GM12891 (cell line): Measurements from ENCODE around the gene KLHL6.

ENCODE experiments used
- PAX5 ChIP-seq: IDR thresholded peaks from 2 replicates; pipeline ENCODE4 v1.6.1; 2011; ENCODE audit warnings: low read length, moderate library complexity, mild to moderate bottlenecking; ENCODE audit not compliant: insufficient read depth, severe bottlenecking
- POLR2A ChIP-seq: IDR thresholded peaks from 2 replicates; pipeline ENCODE4 v1.6.1; 2011; ENCODE audit warnings: low read depth, low read length, control low read depth
- POLR2AphosphoS5 ChIP-seq: IDR thresholded peaks from 2 replicates; pipeline ENCODE4 v1.6.1; 2011; ENCODE audit warnings: low read depth, low read length, control low read depth
- SPI1 ChIP-seq: IDR thresholded peaks from 2 replicates; pipeline ENCODE4 v1.6.1; 2011; ENCODE audit warnings: low read depth, low read length, control low read depth
- TAF1 ChIP-seq: IDR thresholded peaks from 2 replicates; pipeline ENCODE4 v1.6.1; 2011; ENCODE audit warnings: low read depth, low read length, control low read depth

GRCh38 chr3:183475016-183475763 is 80.3 kb downstream of the KLHL6 start:
- TF ChIP-seq POLR2A = no peak
- TF ChIP-seq TAF1 = no peak
- TF ChIP-seq SPI1 = no peak
- no peak for TF ChIP-seq POLR2AphosphoS5
- TF ChIP-seq PAX5 = no peak
